ENCODE measurements around the gene UFC1. TPM values are rescaled to one million over a fixed set of nuclear protein-coding genes. Genes with fewer than 3 reads are reported as not detected.

UFC1 gene
- total RNA-seq, 4 donors from 2014 or later, result 30.1 to 96.4 (median 51.5) TPM

- WGBS, 2 donors (ENCODE audit: low coverage in 1 of 2), result 79 to 84% methylated on average over 4 to 5 of the region's 5 CpGs
- Histone ChIP-seq H3K9me3 (no peaks in the 10 kb centered on the region), H3K4me1 (peaks cover 11 to 33% (median 26%) of the 10 kb centered on the region in 4 donors), H3K36me3 (no peaks in the 10 kb centered on the region), H3K27me3 (no peaks in the 10 kb centered on the region), H3K4me3 (no peak overlapping the region), H3K27ac (no peak overlapping the region)
- in situ Hi-C loops (cut with MboI; ENCODE audit: low pct_ligation_motif_present in 1 of 4, low pct_unique_long_range_greater_than_20kb in 1 of 4, low sequenced_read_pairs in 3 of 4), result no loop called here
- DNase-seq, result no peak
- TF ChIP-seq POLR2A (IDR thresholded peaks at IDR 0.05) (no peak), CTCF (IDR thresholded peaks at IDR 0.05) (no peak), EP300 (IDR thresholded peaks at IDR 0.05; ENCODE audit: low read depth) (no peak), POLR2AphosphoS5 (IDR thresholded peaks at IDR 0.05) (no peak)
- intact Hi-C loops (cut with DNase I; ENCODE audit: low total_unique reads), result no loop called here
These were observed 7.9 kb downstream of the UFC1 start for GRCh38 chr1:161161652-161162051.

GRCh38 chr1:161162052-161162451 is 8.3 kb downstream of the UFC1 start:
- in situ Hi-C loops (cut with MboI; ENCODE audit: low pct_ligation_motif_present in 1 of 4, low pct_unique_long_range_greater_than_20kb in 1 of 4, low sequenced_read_pairs in 3 of 4), result no loop called here
- no peaks in the 10 kb centered on the region for H3K27me3 ChIP-seq
- H3K36me3 ChIP-seq, result no peaks in the 10 kb centered on the region
- H3K4me1 ChIP-seq, result peaks cover 14 to 36% (median 28%) of the 10 kb centered on the region in 4 donors
- DNase-seq, result no peak
- WGBS, 2 donors (ENCODE audit: low coverage in 1 of 2), result 50 to 73% methylated on average over 2 to 7 of the region's 7 CpGs
- no peak for TF ChIP-seq POLR2AphosphoS5 (IDR thresholded peaks at IDR 0.05)
- H3K9me3 ChIP-seq, result no peaks in the 10 kb centered on the region
- no peak overlapping the region for H3K27ac ChIP-seq
- intact Hi-C loops (cut with DNase I; ENCODE audit: low total_unique reads), result no loop called here
- no peak overlapping the region for H3K4me3 ChIP-seq

GRCh38 chr1:161162806-161163205 is 9.0 kb downstream of the UFC1 start:
- Histone ChIP-seq H3K4me1 (peaks cover 17 to 44% (median 31%) of the 10 kb centered on the region in 4 donors), H3K9me3 (no peaks in the 10 kb centered on the region), H3K27me3 (no peaks in the 10 kb centered on the region), H3K27ac (no peak overlapping the region), H3K4me3 (no peak overlapping the region), H3K36me3 (no peaks in the 10 kb centered on the region)
- DNase-seq, result no peak
- intact Hi-C loops (cut with DNase I; ENCODE audit: low total_unique reads) (no loop called here), in situ Hi-C loops (cut with MboI; ENCODE audit: low pct_ligation_motif_present in 1 of 4, low pct_unique_long_range_greater_than_20kb in 1 of 4, low sequenced_read_pairs in 3 of 4) (no loop called here)
- TF ChIP-seq POLR2AphosphoS5 (IDR thresholded peaks at IDR 0.05) (no peak), CTCF (IDR thresholded peaks at IDR 0.05) (no peak), EP300 (IDR thresholded peaks at IDR 0.05; ENCODE audit: low read depth) (no peak), POLR2A (IDR thresholded peaks at IDR 0.05) (no peak)
- 93 to 100% methylated on average over 2 to 10 of the region's 10 CpGs for WGBS, 2 donors (ENCODE audit: low coverage in 1 of 2)

GRCh38 chr1:161163793-161164192 is 10.0 kb downstream of the UFC1 start:
- DNase-seq, result no peak
- Histone ChIP-seq H3K4me1 (peaks cover 15 to 42% (median 28%) of the 10 kb centered on the region in 4 donors), H3K9me3 (no peaks in the 10 kb centered on the region), H3K4me3 (no peak overlapping the region), H3K36me3 (no peaks in the 10 kb centered on the region), H3K27me3 (no peaks in the 10 kb centered on the region), H3K27ac (no peak overlapping the region)
- WGBS, 2 donors (ENCODE audit: low coverage in 1 of 2), result 78 to 93% methylated on average over 3 to 5 of the region's 5 CpGs
- intact Hi-C loops (cut with DNase I; ENCODE audit: low total_unique reads) (no loop called here), in situ Hi-C loops (cut with MboI; ENCODE audit: low pct_ligation_motif_present in 1 of 4, low pct_unique_long_range_greater_than_20kb in 1 of 4, low sequenced_read_pairs in 3 of 4) (no loop called here)
- TF ChIP-seq POLR2A (IDR thresholded peaks at IDR 0.05) (no peak), POLR2AphosphoS5 (IDR thresholded peaks at IDR 0.05) (no peak), EP300 (IDR thresholded peaks at IDR 0.05; ENCODE audit: low read depth) (no peak), CTCF (IDR thresholded peaks at IDR 0.05) (no peak)
